ENCODE results near the gene LTBP3. TPM values are rescaled to one million over a fixed set of nuclear protein-coding genes. Genes with fewer than 3 reads are reported as not detected.

Gene LTBP3
- total and polyA plus RNA-seq, 9 of the 15 experiments (the other 6 are each of a cell fraction or from before 2014, with no cell fraction given) = 0.06 to 20.5 (median 4.8) TPM

GRCh38 chr11:65524741-65525545, 33.2 kb downstream of the LTBP3 start, which contains the start of gene SCYL1 (continued):
- TF ChIP-seq ZBTB26 (CRISPR knock-in tag; IDR thresholded peaks at IDR 0.05) = no peak
- peak; percentile 80 for TF ChIP-seq POLR2G (IDR thresholded peaks at IDR 0.05; ENCODE audit: low read depth, low read length)
- no peak for TF ChIP-seq ZNF146 (CRISPR knock-in tag; IDR thresholded peaks at IDR 0.05; ENCODE audit: unreplicated experiment)
- peak in 1 of 2 experiments; percentile 70; a peak in 3 of 4 replicates for TF ChIP-seq MNT (conservative IDR thresholded peaks at IDR 0.05)
- TF ChIP-seq DIDO1 (tag; IDR thresholded peaks at IDR 0.05; ENCODE audit: low read depth) = no peak
- 0 out of 2 replicates have a peak, but pooled peaks have one; percentile 32 for TF ChIP-seq STAG1 (CRISPR knock-in tag; IDR thresholded peaks at IDR 0.05; ENCODE audit: borderline replicate concordance)
- TF ChIP-seq L3MBTL2 (IDR thresholded peaks at IDR 0.05) = 0 out of 2 replicates have a peak, but pooled peaks have one; percentile 26
- no peak for TF ChIP-seq ZNF263 (CRISPR knock-in tag; IDR thresholded peaks at IDR 0.05; ENCODE audit: borderline replicate concordance)
- TF ChIP-seq ZNF239 (CRISPR knock-in tag; IDR thresholded peaks at IDR 0.05) = no peak
